Body of pancreas (tissue), 4 donors: Measurements from ENCODE around the gene PACSIN2.

Experiments used
- POLR2A ChIP-seq, 3 donors: fragments of 450-650 bp; IDR thresholded peaks; one replicate each; pipeline ENCODE4 v1.6.1; 2016; ENCODE audit warnings: antibody characterized with exemption in 3 of 3, mild to moderate bottlenecking in 2 of 3
- TF ChIP-seq, protein P1 (sequence below), 7 experiments: fragments of 450-650 bp in 4 of 7; fragments of 200-600 bp in 3 of 7; sonication (generic) in 3 of 7; IDR thresholded peaks; one replicate each; pipeline ENCODE4 v1.5.1; 2016 to 2019; ENCODE audit warnings: antibody characterized with exemption in 7 of 7

DNA sequence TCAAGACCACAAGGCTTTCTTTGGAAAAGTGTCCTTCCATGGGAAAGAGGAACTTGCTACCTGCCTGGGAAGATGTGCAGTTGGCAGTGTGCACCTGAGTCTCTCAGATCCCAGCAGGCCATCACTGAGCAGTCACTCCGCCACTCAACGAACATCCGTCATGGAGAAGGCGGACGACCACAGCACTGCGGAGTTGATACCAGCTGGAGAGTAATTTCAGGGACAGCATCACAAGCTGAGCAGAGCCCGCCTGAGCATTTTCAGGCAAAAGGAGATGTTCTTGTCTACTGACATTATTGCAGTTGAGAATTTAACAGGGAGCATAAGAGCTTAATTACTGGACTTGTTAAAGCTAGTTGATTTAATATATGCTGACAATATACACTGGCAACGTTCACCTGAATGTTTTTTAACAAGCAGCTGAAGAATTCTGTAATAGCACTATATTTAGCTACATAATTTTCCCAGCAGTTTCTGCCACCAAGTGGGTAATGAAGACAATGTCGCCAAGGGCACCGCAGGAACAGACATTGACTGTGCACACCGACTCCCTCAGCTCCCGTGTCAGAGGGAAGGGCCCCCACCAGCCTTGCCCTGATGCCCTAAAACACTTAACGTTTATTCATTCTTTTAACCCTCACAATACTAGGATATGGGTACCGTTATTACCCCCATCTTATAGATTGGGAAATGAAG lies 105.4 kb downstream of the PACSIN2 start:
- TF ChIP-seq, protein P1, sequence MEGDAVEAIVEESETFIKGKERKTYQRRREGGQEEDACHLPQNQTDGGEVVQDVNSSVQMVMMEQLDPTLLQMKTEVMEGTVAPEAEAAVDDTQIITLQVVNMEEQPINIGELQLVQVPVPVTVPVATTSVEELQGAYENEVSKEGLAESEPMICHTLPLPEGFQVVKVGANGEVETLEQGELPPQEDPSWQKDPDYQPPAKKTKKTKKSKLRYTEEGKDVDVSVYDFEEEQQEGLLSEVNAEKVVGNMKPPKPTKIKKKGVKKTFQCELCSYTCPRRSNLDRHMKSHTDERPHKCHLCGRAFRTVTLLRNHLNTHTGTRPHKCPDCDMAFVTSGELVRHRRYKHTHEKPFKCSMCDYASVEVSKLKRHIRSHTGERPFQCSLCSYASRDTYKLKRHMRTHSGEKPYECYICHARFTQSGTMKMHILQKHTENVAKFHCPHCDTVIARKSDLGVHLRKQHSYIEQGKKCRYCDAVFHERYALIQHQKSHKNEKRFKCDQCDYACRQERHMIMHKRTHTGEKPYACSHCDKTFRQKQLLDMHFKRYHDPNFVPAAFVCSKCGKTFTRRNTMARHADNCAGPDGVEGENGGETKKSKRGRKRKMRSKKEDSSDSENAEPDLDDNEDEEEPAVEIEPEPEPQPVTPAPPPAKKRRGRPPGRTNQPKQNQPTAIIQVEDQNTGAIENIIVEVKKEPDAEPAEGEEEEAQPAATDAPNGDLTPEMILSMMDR (IDR thresholded peaks at IDR 0.05): peak in 1 of 7 experiments; percentile 20
- TF ChIP-seq POLR2A (IDR thresholded peaks at IDR 0.05): no peak
